NCI-H187 (cell line): Measurements from ENCODE around the gene KRTAP5-5.
"Not testable (repeated sequence)": the region's sequence is repeated elsewhere in the genome, so short reads cannot be mapped to it uniquely, and the experiment has no call there.

Experiments
- DNase-seq, 2 experiments: peaks; one replicate each; lab custom pipeline; 2025; lab: John Stamatoyannopoulos, UW

Gene KRTAP5-5

GRCh38 chr11:1642288-1643145 is 12.9 kb downstream of the KRTAP5-5 start:
- no peak for DNase-seq

- no peak for DNase-seq
These were observed 13.6 kb downstream of the KRTAP5-5 start for GRCh38 chr11:1643146-1643690.

GRCh38 chr11:1644601-1645356 is 15.2 kb downstream of the KRTAP5-5 start:
- no peak for DNase-seq

- no peak for DNase-seq
These were observed 15.8 kb downstream of the KRTAP5-5 start for GRCh38 chr11:1645357-1645821.

- DNase-seq, result not testable (repeated sequence)
These were observed 17.0 kb downstream of the KRTAP5-5 start for GRCh38 chr11:1646540-1646939.

GRCh38 chr11:1647901-1648652 is 18.5 kb downstream of the KRTAP5-5 start:
- no peak for DNase-seq

GRCh38 chr11:1648653-1649420 is 19.3 kb downstream of the KRTAP5-5 start:
- DNase-seq, result no peak

- no peak for DNase-seq
These were observed 20.7 kb downstream of the KRTAP5-5 start for GRCh38 chr11:1650034-1650917.

- DNase-seq, result no peak
These were observed 21.3 kb downstream of the KRTAP5-5 start for GRCh38 chr11:1650918-1651262.

- no peak for DNase-seq
These were observed 21.9 kb downstream of the KRTAP5-5 start for GRCh38 chr11:1651411-1651980.

GRCh38 chr11:1652026-1652425 is 22.5 kb downstream of the KRTAP5-5 start:
- no peak for DNase-seq

GRCh38 chr11:1652442-1652770 is 22.8 kb downstream of the KRTAP5-5 start:
- no peak for DNase-seq

GRCh38 chr11:1652771-1653540 is 23.4 kb downstream of the KRTAP5-5 start:
- peak; percentile 3 to 33 for DNase-seq

- DNase-seq, result no peak
These were observed 24.2 kb downstream of the KRTAP5-5 start for GRCh38 chr11:1653541-1654387.

- DNase-seq, result no peak
These were observed 25.0 kb downstream of the KRTAP5-5 start for GRCh38 chr11:1654388-1655167.

GRCh38 chr11:1655168-1656060 is 25.8 kb downstream of the KRTAP5-5 start:
- no peak for DNase-seq

GRCh38 chr11:1656061-1656441 is 26.5 kb downstream of the KRTAP5-5 start:
- DNase-seq, result no peak
